Liver (tissue), 3 donors: ENCODE measurements around the gene OTOF.

Experiments
- CTCF ChIP-seq: fragments of 150-350 bp; IDR thresholded peaks from 2 replicates; pipeline ENCODE4 v1.5.1; 2017; ENCODE audit warnings: improper control_type of control experiment, low read depth, low read length; ENCODE audit not compliant: missing input control
- EGR1 ChIP-seq, 2 donors: IDR thresholded peaks; 2 replicates each; pipeline ENCODE4 v1.6.1; 2016 to 2018; ENCODE audit warnings: antibody characterized with exemption in 2 of 2, low read depth in 2 of 2
- GABPA ChIP-seq, 2 donors: IDR thresholded peaks in 1 of 2; conservative IDR thresholded peaks in 1 of 2; 2 replicates each; pipeline ENCODE4 v1.6.1; 2016; ENCODE audit warnings: antibody characterized with exemption in 2 of 2, mild to moderate bottlenecking in 1 of 2, moderate library complexity in 1 of 2
- HNF4A ChIP-seq, 2 donors: conservative IDR thresholded peaks; 2 replicates each; pipeline ENCODE4 v1.6.1; 2016; ENCODE audit warnings: antibody characterized with exemption in 2 of 2, mild to moderate bottlenecking in 2 of 2
- MAX ChIP-seq: IDR thresholded peaks from 2 replicates; pipeline ENCODE4 v1.6.1; 2016; ENCODE audit warnings: antibody characterized with exemption
- RXRA ChIP-seq, 2 donors: IDR thresholded peaks; 2 replicates each; pipeline ENCODE4 v1.6.1; 2017 to 2018; ENCODE audit warnings: antibody characterized with exemption in 2 of 2, mild to moderate bottlenecking in 1 of 2
- TF ChIP-seq, protein P1 (sequence below): IDR thresholded peaks from 2 replicates; pipeline ENCODE4 v1.6.1; 2016; ENCODE audit warnings: antibody characterized with exemption, mild to moderate bottlenecking
- donor health status: healthy.
- donor health status: healthy.

- TF ChIP-seq CTCF (no peak), MAX (no peak), EGR1 (IDR thresholded peaks at IDR 0.05; ENCODE audit: low read depth in 2 of 2) (no peak), HNF4A (conservative IDR thresholded peaks at IDR 0.05) (no peak), GABPA (IDR thresholded peaks at IDR 0.05 in 1 of 2, conservative IDR thresholded peaks at IDR 0.05 in 1 of 2) (no peak), RXRA (IDR thresholded peaks at IDR 0.05) (no peak)
- TF ChIP-seq, protein P1, sequence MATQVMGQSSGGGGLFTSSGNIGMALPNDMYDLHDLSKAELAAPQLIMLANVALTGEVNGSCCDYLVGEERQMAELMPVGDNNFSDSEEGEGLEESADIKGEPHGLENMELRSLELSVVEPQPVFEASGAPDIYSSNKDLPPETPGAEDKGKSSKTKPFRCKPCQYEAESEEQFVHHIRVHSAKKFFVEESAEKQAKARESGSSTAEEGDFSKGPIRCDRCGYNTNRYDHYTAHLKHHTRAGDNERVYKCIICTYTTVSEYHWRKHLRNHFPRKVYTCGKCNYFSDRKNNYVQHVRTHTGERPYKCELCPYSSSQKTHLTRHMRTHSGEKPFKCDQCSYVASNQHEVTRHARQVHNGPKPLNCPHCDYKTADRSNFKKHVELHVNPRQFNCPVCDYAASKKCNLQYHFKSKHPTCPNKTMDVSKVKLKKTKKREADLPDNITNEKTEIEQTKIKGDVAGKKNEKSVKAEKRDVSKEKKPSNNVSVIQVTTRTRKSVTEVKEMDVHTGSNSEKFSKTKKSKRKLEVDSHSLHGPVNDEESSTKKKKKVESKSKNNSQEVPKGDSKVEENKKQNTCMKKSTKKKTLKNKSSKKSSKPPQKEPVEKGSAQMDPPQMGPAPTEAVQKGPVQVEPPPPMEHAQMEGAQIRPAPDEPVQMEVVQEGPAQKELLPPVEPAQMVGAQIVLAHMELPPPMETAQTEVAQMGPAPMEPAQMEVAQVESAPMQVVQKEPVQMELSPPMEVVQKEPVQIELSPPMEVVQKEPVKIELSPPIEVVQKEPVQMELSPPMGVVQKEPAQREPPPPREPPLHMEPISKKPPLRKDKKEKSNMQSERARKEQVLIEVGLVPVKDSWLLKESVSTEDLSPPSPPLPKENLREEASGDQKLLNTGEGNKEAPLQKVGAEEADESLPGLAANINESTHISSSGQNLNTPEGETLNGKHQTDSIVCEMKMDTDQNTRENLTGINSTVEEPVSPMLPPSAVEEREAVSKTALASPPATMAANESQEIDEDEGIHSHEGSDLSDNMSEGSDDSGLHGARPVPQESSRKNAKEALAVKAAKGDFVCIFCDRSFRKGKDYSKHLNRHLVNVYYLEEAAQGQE: no peak
These were observed 4.5 kb upstream of the OTOF start for GRCh38 chr2:26482211-26483026.
